Stimulated activated CD4-positive, alpha-beta T cell treated with anti-CD3 and anti-CD28 coated beads, Interleukin-4, amount 100 ng/mL, for 48 hours (primary cell): ENCODE data around the gene MFAP2.

Experiments used
- DNase-seq, 2 donors: peaks; one replicate each; pipeline ENCODE4 v3.0.0-alpha.2; 2020; ENCODE audit warnings: low read depth in 2 of 2

Gene MFAP2

GRCh38 chr1:16980473-16981268, at the start of gene MFAP2:
Gene MFAP2 (minus strand): TSS chr1:16980620. CDS start chr1:16978273, 2,347 bp downstream.
- peak in 1 of 2 donors; percentile 6 for DNase-seq

- DNase-seq, result no peak
Observed at GRCh38 chr1:17030206-17030605, 49.8 kb upstream of the MFAP2 start.

GRCh38 chr1:17028662-17029188, 48.3 kb upstream of the MFAP2 start:
- DNase-seq, result no peak

GRCh38 chr1:17027900-17028299, 47.5 kb upstream of the MFAP2 start:
- DNase-seq, result no peak

- DNase-seq, result no peak
Observed at GRCh38 chr1:17027403-17027802, 47.0 kb upstream of the MFAP2 start.

GRCh38 chr1:17024721-17025120, 44.3 kb upstream of the MFAP2 start:
- no peak for DNase-seq

GRCh38 chr1:17023573-17023972, 43.2 kb upstream of the MFAP2 start:
- no peak for DNase-seq

- no peak for DNase-seq
Observed at GRCh38 chr1:17023102-17023501, 42.7 kb upstream of the MFAP2 start.

GRCh38 chr1:17021896-17022295, 41.5 kb upstream of the MFAP2 start:
- no peak for DNase-seq

- no peak for DNase-seq
Observed at GRCh38 chr1:17020502-17020901, 40.1 kb upstream of the MFAP2 start.

GRCh38 chr1:17018849-17019248, 38.4 kb upstream of the MFAP2 start:
- no peak for DNase-seq

GRCh38 chr1:17017435-17017834, 37.0 kb upstream of the MFAP2 start:
- no peak for DNase-seq

- no peak for DNase-seq
Observed at GRCh38 chr1:17016317-17016661, 35.9 kb upstream of the MFAP2 start.

- DNase-seq, result no peak
Observed at GRCh38 chr1:17014671-17015567, 34.5 kb upstream of the MFAP2 start.

- DNase-seq, result no peak
Observed at GRCh38 chr1:17013491-17014320, 33.3 kb upstream of the MFAP2 start.

GRCh38 chr1:17012775-17013490, 32.5 kb upstream of the MFAP2 start:
- no peak for DNase-seq

GRCh38 chr1:17011439-17012307, 31.3 kb upstream of the MFAP2 start, which contains the start of gene ATP13A2:
Gene ATP13A2 (minus strand): TSS chr1:17011928. CDS start chr1:17011738, 190 bp downstream.
- peak; percentile 70 to 80 for DNase-seq

GRCh38 chr1:17011092-17011438, 30.6 kb upstream of the MFAP2 start:
- no peak for DNase-seq

GRCh38 chr1:17009706-17010105, 29.3 kb upstream of the MFAP2 start:
- DNase-seq, result no peak

GRCh38 chr1:17008208-17008855, 27.9 kb upstream of the MFAP2 start:
- no peak for DNase-seq
